ENCODE results near the gene DAB1.
"Not testable (repeated sequence)": the region's sequence is repeated elsewhere in the genome, so short reads cannot be mapped to it uniquely, and the experiment has no call there.

DAB1 gene

DNA sequence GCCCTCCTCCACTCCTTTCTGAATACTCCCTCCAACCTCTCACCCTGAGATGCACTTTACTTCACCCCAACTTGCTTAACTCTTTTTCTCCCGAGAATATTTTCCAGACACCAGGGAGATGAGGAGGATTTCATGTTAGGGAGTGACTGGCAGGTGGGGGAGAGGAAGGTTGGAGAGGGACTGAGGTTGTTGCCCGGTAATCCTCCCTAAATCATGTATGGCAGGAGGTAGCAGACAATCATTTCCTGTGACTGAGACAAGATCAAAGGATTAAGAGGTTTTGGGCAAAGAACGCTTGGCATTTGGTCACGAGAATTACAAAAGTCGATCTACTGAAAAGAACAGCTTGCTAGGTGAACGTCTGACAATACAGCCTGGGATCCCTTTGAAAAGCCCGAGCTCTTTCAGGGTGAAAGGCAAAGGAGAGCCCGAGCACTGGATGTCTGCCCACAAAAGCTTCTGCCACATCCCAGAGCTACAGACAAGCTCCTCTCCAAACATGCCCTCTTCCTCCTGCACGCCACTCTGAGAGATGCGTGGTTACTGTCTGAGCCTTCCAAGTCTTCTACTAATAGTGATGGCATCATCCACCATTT lies 154.1 kb downstream of the DAB1 start:
- DNase-seq, result no peak

DNA sequence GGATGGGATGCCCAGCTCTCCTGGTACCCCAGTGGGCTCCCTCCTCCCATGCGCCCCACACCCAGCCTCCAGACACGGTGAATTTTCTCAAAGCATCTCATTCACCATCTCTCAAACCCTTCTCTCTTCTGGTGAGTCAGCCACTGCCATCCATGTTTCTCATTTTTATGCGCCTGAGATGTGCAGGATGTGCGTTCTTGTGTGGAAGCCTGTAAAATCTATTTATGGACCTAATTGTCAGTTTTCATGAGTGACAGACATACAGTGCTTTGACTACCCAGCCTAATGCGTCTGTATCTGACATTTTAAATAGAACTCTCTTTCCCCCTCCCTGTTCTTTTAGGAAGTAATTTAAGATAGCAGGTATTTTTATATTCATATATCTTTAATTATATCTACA lies 158.8 kb downstream of the DAB1 start:
- DNase-seq, result no peak

DNA sequence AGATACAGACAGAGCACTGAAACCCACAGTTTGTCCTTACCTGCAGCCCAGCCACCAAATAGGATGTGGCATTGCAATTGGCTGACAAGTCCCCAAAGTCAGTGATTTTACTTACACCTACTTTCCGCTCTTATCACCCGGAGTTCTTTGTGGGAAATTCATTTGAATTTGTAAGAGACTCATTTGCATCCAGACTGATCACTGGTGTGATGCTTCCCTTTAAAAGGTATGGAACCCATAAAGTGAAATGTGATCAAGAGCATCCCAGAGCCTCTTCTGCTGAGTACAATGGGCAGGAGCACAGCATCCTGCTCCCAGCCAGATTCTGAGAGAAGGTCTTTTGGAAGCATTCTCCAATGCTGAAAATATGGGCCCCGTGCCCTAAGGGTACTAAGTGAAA lies 161.4 kb downstream of the DAB1 start:
- no peak for DNase-seq

DNA sequence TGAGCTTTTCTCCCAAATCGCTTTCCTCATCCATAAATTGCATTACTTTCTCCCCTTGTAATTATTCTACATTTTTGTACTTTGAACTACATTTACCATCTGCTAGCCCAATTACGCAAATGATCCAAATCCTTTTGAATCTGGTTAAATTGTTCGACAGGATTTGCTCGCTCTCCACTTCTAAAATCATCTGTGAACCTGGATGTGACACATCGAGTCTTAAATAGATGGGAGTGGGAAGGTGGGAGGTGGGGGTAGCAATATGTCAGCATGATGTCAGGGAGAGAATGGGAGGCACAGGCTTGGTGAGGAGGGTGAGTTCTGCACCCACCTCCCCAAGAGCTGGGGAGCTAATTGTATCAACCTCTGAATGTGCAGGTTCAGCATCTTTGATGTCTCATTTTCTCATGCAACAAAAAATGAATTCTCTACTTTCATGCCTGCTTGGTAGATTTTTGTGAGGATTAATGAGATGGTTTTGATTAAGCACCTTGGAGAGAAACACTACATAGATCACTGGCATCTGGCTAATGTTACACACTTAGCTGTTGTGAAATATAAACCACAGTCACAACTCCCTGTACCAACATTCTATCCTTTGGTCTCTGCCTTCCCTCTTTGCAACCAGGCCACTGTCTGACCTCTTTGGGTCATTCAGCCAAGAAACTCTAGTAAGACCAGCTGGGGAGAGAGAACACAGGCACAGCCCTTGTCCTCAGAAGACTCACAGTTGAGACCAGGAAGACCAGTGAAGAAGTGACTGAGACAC lies 165.1 kb downstream of the DAB1 start:
- DNase-seq, result no peak

DNA sequence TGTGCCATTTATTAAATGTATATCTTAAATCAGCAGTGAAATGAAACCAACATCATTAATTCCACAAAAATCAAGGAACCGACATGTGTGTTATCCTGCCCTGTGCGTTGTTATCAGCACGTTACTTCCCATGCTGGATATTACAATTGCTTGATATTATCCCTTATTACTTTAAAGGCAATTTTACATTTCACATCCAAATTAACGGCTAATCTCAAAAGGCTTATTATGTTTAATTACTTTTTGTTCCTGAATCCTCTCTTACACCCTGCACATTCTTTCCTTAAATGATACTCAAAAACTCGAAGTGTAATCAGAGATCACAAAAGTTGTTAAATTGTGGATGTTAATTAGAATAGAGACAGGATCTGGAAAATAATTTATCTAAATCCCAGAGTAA lies 167.9 kb downstream of the DAB1 start:
- DNase-seq, result no peak

DNA sequence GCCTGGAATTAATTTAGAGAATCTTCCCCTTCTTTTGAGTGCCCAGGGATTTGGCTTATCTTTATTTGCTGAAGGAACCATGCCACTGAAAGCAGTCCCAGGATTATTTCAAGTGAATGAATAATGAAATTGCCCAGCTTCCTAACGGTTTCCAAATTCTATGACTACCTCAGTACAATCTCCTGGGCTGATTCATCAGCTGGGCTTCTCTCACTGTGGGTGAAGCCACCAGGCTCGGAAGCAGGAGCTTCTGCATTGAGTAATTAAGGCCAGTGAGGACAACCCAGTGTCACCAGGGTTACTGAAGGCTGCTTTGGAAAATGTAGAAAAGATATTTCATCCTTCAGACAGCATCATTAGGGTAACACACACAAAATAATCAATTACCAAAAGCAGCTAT lies 169.8 kb downstream of the DAB1 start:
- no peak for DNase-seq

DNA sequence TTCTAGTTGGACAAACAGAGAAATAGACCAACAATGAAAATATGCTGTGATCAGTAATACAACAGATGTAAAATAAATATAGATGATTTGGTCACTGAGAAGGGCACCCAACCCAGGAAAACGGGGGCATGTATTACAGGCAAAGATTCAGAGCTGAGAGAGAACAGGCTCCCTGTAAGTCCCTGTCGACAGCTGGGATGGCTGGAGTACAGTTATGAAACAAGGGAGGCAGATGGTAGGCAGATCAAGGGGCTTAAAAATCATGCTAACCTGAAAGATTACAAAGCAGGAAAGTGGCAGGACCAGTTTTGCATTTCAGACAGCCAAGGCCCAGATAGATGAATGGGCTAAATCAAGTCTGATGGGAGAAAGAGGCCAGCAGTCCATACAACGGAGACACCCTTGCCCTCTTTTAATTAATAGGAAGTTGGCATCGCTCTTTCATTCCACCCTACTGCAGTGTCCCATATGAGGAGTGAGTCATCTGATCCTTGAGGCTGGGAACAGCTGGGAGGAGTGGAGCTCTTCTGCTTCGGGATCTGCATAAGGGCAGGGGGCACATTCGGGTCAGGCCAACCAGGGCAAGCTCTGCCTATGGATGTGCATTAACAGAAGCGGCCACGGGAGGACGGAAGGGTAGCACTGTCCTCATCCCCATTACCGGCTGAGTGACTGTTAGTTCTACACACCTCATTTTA lies 171.1 kb downstream of the DAB1 start:
- no peak for DNase-seq

DNA sequence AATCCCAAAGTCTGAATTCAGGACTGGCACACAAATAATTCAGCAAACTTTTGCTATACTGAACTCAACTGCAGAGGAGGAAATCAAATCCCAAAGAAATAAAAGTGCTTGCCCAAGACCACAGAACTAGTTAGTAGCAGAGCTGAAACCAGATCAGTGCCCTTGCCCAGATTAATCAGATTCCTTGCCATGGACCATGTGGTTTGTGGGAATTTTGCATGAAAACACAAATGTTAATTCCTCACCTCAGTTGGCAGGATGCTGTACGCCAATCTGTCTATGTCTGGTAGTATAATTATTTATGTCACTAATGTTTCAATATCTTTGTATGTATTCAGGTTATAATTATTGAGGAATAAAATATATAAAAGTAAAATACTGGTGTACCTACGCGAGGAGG lies 173.8 kb downstream of the DAB1 start:
- DNase-seq, result no peak

DNA sequence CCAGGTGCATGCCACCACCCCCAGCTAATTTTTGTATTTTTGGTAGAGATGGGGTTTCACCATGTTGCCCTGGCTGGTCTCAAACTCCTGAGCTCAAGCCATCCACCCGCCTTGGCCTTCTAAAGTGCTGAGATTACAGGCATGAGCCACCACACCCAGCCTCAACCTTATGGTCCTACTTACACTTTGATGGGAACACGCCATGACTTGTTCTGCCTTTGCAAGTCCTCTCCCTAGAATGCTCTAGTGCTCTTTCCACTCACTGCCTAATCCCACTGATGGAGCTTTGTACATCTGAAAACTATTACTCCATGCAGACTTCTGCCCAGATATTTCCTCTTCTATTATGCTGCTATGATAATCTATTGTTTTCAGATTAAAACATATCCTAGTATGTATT lies 174.3 kb downstream of the DAB1 start:
- no peak for DNase-seq

DNA sequence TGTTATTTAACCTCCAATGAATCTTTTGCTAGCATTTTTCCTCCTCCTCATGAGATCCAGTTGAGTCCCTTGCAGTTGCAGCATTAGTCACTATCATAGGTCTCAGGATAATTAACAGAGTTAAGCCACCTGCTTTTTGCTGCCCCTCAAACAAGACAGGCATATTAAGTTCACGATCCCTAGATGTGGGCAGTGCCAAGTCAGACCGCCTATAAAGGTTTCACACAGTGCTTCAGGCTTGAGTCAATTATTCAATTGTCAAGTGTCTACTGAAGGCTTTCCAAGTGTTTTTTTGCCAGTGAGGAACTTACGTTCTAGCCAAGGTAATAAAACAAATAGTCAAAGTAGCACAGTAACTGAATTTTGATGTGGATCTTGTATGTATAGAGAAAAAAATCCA lies 175.0 kb downstream of the DAB1 start:
- no peak for DNase-seq

DNA sequence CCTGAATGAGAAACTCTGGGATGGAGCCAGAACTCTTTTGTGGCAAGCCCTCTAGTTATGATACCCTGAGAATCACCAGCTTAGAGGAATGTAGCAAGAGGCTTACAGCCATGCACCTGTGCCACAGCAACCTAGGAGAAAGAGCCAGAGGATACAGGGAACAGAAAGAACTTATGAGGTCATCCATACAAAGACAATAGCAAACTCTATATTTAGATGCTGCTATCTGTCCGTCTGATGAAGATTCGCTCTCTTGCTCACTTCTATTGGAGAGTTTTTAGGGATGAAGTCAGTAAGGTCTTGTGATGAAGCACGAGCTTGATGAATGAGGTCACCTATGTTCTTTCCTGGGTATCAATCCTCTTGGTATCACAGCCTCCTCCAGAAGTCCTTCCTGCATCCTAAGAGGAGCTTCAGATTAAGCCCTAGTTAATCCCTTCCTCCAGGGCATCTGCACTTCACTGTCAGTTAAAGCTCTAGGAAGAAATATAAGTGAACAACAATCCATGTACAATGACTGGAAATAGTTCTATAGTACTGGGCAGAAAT lies 185.6 kb downstream of the DAB1 start:
- no peak for DNase-seq

DNA sequence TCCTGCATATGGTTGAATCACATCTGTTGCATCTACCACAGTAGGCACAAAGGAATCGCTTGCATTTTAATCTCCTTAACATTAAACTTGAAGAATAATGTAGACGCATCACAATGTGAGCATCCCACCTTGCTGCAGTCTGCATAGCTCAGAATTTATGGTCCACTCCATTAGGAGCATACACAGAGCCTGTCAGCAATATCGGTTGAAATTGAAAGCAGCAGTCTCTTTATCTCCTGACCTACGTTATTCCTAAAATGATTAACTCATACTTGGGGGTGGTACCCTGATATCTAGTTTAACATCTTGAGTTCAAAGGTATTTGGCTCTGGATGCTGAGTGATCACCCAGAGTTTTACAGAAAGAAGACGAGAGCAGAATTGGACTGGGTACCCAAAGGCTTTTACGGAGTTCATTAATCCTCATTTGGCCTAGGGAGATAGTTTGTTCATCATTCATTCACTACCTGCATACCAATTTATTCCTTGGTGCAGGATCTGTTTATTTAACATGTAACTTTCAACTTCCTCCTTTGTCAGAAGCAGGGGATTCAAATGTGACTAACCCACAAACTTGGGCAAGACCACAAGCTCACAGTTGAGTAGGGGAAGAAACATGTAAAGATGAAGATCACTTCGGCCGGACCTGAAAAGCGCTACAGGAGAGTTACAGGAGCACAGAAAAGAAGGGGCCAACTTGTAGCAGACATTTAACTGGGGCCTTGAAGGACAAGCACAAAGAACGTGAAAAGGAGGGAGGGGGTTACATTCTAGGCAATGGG lies 187.9 kb downstream of the DAB1 start:
- no peak for DNase-seq

DNA sequence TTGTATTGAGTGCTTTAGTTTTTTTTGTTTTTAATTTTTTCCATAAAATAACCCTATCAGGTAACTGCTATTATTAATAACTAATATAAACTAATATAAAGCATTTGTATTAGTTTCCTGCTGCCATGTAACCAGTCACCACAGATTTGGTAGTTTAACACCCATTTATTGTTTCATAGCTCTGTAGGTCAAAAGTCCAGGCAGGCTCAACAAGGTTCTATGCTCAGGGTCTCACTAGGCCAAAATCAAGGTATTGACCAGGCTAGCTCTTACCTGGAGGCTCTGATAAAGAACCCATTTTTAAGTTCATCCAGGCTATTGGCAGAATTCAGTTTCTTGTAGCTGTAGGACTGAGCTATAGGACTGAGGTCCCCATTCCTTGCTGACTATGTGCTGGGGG lies 189.4 kb downstream of the DAB1 start:
- no peak for DNase-seq

DNA sequence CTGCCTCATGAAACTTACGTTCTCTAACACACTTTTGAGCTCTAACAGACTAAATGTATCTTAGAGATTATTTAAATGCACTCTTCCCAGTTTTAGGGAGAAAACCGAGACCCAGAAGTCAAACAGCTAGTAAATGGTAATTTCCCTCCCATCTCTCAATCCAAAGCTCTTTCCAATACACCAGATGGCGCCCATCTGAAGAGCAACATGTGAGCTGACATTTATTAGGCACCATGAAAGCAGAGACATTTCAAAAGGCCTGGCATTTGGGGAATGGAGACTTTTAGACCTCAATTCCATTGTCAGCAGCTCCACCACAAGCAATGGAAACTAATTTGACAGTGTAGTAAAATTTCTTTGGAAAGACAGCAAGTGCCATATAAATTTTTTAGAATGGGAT lies 191.4 kb downstream of the DAB1 start:
- DNase-seq, result no peak

DNA sequence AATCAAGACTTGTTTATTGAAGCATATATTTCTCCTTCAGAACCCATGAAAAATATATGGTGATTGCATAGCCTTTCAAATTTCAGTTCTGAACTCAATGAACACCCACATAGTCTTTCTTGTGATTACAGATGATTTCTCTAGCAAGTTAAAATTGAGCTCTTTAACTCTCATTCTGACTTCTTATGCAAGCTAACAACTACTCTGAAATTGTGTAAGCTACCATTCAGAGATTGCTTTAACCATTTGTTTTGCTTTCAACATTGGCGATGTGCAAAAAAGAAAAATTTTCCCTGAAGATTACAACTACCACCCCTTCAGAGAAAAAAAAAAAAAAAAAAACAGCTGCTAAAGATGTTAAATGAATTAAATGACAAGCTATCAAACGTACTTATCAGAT lies 193.9 kb downstream of the DAB1 start:
- DNase-seq, result no peak

DNA sequence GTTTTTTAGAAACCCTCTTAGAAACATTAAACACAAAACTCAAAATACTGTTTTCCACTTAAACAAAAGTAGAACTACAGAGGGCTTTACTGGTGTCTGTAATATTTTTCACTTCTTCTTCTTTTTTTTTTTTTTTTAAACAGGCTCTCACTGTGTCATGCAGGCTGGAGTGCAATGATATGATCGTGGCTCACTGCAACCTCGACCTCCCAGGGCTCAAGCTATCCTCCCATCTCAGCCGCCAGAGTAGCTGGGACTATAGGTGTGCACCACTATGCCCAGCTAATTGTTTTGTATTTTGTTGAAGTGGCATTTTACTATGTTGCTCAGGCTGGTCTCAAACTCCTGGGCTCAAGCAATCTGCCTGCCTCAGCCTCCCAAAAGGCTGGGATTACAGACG lies 194.8 kb downstream of the DAB1 start:
- DNase-seq, result no peak

DNA sequence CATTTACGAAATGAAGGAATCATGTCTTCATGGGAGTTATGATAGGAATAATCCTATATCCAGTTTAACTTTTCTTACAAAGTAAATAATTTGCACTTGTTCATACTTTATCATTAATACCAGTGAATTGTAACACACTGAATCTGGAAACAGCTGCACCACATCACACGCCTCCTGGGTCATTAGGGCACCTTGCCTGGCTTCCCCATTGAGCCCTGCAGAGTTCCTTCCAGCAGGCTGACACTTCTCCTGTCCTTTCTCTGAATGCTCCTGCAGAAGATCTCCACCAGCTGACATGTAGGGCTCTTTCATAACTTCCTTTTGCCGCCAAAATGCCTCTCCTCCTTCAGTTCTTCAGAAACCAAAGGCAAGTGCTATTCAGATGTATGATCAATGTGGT lies 201.1 kb downstream of the DAB1 start:
- no peak for DNase-seq

DNA sequence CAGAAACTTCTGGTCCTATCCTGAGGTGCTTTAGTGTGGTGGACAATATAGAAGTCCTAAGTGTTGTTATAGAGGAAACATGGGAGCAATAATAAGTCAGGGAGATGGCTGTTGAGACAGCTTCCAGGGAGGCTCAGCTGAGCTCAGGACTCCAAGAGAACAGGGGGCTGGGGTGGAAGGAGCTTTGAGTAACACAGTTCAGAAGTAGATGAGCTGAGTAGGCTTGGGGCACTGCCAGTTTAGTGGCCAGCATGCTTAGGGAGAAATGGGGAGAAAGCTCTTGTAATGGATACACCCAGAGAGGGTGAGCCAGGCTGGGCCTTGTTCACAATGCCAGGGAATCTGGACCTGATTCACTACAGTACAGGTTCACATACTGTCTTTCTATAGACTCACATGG lies 201.6 kb downstream of the DAB1 start:
- no peak for DNase-seq

DNA sequence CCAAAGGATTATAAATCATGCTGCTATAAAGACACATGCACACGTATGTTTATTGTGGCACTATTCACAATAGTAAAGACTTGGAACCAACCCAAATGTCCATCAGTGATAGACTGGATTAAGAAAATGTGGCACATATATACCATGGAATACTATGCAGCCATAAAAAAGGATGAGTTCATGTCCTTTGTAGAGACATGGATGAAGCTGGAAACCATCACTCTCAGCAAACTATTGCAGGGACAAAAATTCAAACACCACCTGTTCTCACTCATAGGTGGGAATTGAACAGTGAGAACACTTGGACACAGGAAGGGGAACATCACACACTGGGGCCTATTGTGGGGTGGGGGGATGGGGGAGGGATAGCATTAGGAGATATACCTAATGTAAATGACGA lies 203.0 kb downstream of the DAB1 start:
- not testable (repeated sequence) for DNase-seq

DNA sequence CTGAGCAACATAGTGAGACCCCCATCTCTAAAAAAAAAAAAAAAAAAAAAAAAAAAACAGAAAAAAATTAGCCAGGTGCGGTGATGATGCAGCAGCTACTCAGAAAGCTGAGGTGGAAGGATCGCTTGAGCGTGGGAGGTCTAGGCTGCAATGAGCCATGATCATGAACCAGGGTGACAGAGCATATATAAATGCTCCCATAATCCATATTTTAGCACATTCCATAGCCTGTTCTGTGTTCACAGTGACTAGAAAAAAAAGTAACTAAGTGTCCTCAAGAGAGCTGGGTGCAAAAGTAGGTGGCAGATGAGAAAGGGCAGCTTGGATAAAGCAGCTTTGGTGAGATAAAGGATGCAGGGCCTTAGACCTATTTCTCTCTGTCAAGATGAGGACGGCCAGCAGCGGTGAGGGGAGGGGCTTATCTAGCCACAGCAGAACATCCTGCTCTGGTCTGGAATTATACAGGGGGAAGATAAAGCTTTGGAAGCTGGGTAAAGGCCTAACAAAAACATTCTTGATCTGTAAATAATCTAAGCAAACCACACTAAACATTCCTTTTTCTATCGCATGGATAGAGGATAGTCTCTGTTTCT lies 205.3 kb downstream of the DAB1 start:
- DNase-seq, result no peak

DNA sequence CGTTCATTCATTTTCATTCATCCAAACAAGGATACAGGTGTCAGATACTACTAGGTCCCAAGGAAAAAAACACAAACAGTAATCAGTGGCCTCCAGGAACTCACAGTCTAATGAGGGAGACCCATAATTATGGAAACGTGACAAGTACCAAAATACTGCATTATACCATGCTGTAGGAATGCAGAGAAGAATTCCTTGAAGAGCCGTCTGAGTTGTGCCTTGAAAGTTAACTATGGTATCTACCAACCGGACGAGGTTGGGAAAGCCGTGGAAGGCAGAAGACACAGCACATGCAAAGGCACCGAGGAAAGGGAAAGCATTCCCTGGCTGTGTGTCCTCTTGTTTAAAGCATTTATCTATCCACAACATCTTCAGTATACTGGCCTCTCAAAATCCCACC lies 206.0 kb downstream of the DAB1 start:
- no peak for DNase-seq

DNA sequence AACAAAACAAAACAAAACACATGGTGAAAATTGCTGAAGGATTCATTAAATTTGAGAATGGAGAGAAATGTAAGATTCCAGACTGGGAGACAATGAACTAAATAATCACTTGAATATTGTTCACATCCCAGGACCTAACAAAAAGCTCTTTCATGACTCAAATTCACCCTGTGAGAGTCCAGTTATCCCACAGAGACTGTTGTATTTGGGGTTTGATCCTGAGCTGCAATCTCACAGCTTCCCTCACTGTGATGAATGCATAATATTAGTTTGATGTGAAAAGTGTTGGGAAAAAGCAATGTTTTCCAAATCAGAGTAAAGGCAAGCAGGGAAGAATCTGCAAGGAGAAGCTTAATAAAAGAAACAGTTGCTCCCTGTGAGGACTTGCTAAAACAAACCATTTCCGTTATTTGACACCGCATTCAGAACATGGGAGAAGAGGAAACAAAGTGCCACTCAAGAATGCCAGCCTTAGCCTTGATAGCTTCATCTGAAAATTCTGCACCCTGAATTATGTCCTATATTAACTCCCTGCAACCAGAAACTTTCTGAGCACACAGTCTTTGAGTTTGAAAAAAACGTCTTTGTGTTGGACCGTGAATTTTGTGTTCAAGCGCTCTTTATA lies 208.8 kb downstream of the DAB1 start:
- no peak for DNase-seq

Data from SHP77 treated with DMSO at 0.1 percent for 48 hours (cell line).